Endothelial cell of umbilical vein (primary cell): ENCODE results near the gene ZNF91. TPM values are rescaled to one million over a fixed set of nuclear protein-coding genes. Genes with fewer than 3 reads are reported as not detected.

Experiments
- BruUV-seq: library from RNA; stranded (reverse); fragments of 400-500 nt; replicated peaks from 2 replicates; lab custom pipeline; 2021; lab: Mats Ljungman, UMichigan
- CTCF ChIA-PET: fragments of 300-600, 350-600 bp; sonication (Branson Sonifier 250); formaldehyde crosslinking; loops from one replicate; lab custom pipeline; 2021; ENCODE audit warnings: antibody characterized with exemption, inconsistent platforms; lab: Charles Lee
- POLR2A ChIA-PET: fragments of 300-600, 350-600 bp; sonication (Branson Sonifier 250); formaldehyde crosslinking; loops from one replicate; lab custom pipeline; 2021; ENCODE audit warnings: antibody characterized with exemption, inconsistent platforms; lab: Charles Lee
- DNase-seq: peaks from one replicate; pipeline ENCODE4 v3.0.0-alpha.2; 2011; ENCODE audit warnings: low read depth, low spot score
- FAIRE-seq: peaks from 2 replicates; lab custom pipeline; 2011; peaks lifted over from hg19 to GRCh38; lab: Jason Lieb, UNC
- H2AFZ ChIP-seq: 2 replicates; pipeline ENCODE4 v1.6.0; 2012; ENCODE audit warnings: low read depth, low read length, control low read depth, inconsistent platforms
- H3K27ac ChIP-seq: 2 replicates; pipeline ENCODE4 v1.5.1; 2011; ENCODE audit warnings: low read depth, mild to moderate bottlenecking, control low read depth, low read length, moderate library complexity; ENCODE audit not compliant: insufficient read depth
- H3K27me3 ChIP-seq, 2 experiments: 2 replicates each; pipeline versions ENCODE4 v1.6.0 to v1.6.1; 2011; ENCODE audit warnings: low read length in 2 of 2, mixed read lengths in 1 of 2; ENCODE audit not compliant: control insufficient read depth in 2 of 2, insufficient read depth in 2 of 2
- H3K36me3 ChIP-seq, 2 experiments: 2 replicates in 1 of 2; 3 replicates in 1 of 2; pipeline ENCODE4 v1.5.1; 2011; ENCODE audit warnings: low read length in 2 of 2, mild to moderate bottlenecking in 1 of 2, moderate library complexity in 1 of 2; ENCODE audit not compliant: control insufficient read depth in 2 of 2, insufficient read depth in 2 of 2; ENCODE audit errors: extremely low read depth in 1 of 2
- H3K4me1 ChIP-seq: 3 replicates; pipeline ENCODE4 v1.5.1; 2011; ENCODE audit warnings: mild to moderate bottlenecking, low read length; ENCODE audit not compliant: control insufficient read depth, insufficient read depth; ENCODE audit errors: extremely low read depth
- H3K4me2 ChIP-seq: 2 replicates; pipeline ENCODE4 v1.6.1; 2011; ENCODE audit warnings: low read length, control low read depth, mixed read lengths; ENCODE audit not compliant: insufficient read depth
- H3K4me3 ChIP-seq, 3 experiments: fragments of 200-600 bp in 1 of 3; sonication (generic), shearing (Covaris generic) in 1 of 3; replicated peaks in 1 of 3; 2 replicates each; pipeline ENCODE4 v1.5.1; 2011 to 2016; ENCODE audit warnings: control low read depth in 3 of 3, low read length in 3 of 3, mild to moderate bottlenecking in 2 of 3, inconsistent platforms in 1 of 3, low read depth in 1 of 3, moderate library complexity in 1 of 3; ENCODE audit not compliant: insufficient read depth in 1 of 3
- H3K79me2 ChIP-seq: 2 replicates; pipeline ENCODE4 v1.6.0; 2012; ENCODE audit warnings: low read length, inconsistent platforms; ENCODE audit not compliant: control insufficient read depth, insufficient read depth
- H3K9ac ChIP-seq: replicated peaks from 2 replicates; pipeline ENCODE3; 2011; ENCODE audit warnings: low read length, control low read depth; ENCODE audit not compliant: insufficient read depth; ENCODE audit errors: extremely low read depth
- H3K9me1 ChIP-seq: replicated peaks from 3 replicates; pipeline ENCODE4 v1.6.0; 2011; ENCODE audit warnings: mild to moderate bottlenecking, low read length; ENCODE audit not compliant: control insufficient read depth, insufficient read depth; ENCODE audit errors: extremely low read depth
- H3K9me3 ChIP-seq: replicated peaks from 2 replicates; pipeline ENCODE4 v1.5.1; 2012; ENCODE audit warnings: low read length, inconsistent platforms; ENCODE audit not compliant: control insufficient read depth, insufficient read depth
- H4K20me1 ChIP-seq: replicated peaks from 2 replicates; pipeline ENCODE3; 2011; ENCODE audit warnings: mild to moderate bottlenecking, low read length; ENCODE audit not compliant: control insufficient read depth, insufficient read depth; ENCODE audit errors: extremely low read depth
- CTCF ChIP-seq, 2 donors: IDR thresholded peaks; 1 replicate in 1 of 2; 2 replicates in 1 of 2; pipeline ENCODE4 v1.5.1; 2011; ENCODE audit warnings: low read length in 2 of 2, mild to moderate bottlenecking in 2 of 2, moderate library complexity in 2 of 2, control low read depth in 1 of 2, inconsistent platforms in 1 of 2, low read depth in 1 of 2; ENCODE audit not compliant: insufficient read depth in 1 of 2; ENCODE audit errors: extremely low read depth in 1 of 2
- EZH2 ChIP-seq: IDR thresholded peaks from 2 replicates; pipeline ENCODE4 v1.6.1; 2012; ENCODE audit warnings: borderline replicate concordance, low read depth, mild to moderate bottlenecking, moderate library complexity, low read length, inconsistent platforms; ENCODE audit not compliant: severe bottlenecking
- FOS ChIP-seq: IDR thresholded peaks from 2 replicates; pipeline ENCODE4 v1.6.1; 2011; ENCODE audit warnings: mild to moderate bottlenecking, low read length, moderate library complexity, borderline replicate concordance; ENCODE audit not compliant: insufficient read depth
- GATA2 ChIP-seq: IDR thresholded peaks from 2 replicates; pipeline ENCODE4 v1.7.0; 2011; ENCODE audit warnings: low read depth, mild to moderate bottlenecking, moderate library complexity, mixed read lengths, low read length; ENCODE audit not compliant: insufficient read length, insufficient read depth
- JUN ChIP-seq: IDR thresholded peaks from 2 replicates; pipeline ENCODE4 v1.6.1; 2011; ENCODE audit warnings: borderline replicate concordance, low read depth; ENCODE audit not compliant: insufficient read length, insufficient read depth
- MYC ChIP-seq: IDR thresholded peaks from one replicate; pipeline ENCODE4 v1.6.1; 2011; ENCODE audit warnings: mild to moderate bottlenecking, low read depth, low read length
- POLR2A ChIP-seq: IDR thresholded peaks from 2 replicates; pipeline ENCODE4 v1.6.1; 2012; ENCODE audit warnings: low read depth, mild to moderate bottlenecking, control low read depth, low read length
- POLR2AphosphoS5 ChIP-seq: IDR thresholded peaks from 2 replicates; pipeline ENCODE4 v1.6.1; 2012; ENCODE audit warnings: low read depth, mild to moderate bottlenecking, control low read depth, low read length, moderate library complexity; ENCODE audit not compliant: insufficient read depth
- dilution Hi-C: fragments of 300-500 bp; cut with MboI; formaldehyde crosslinking; loops from one replicate; pipeline ENCODE4 v1.15.0; 2019; ENCODE audit warnings: low sequenced_read_pairs; ENCODE audit not compliant: extremely low pct_ligation_motif_present
- intact Hi-C: fragments of 100-400 bp; cut with micrococcal nuclease; formaldehyde crosslinking; loops from one replicate; pipeline ENCODE4 v1.10.0; 2022
- polyA plus RNA-seq, 4 experiments: library from polyadenylated mRNA; depleted of rRNA in 3 of 4; stranded (reverse) in 3 of 4; unstranded in 1 of 4; fragments of >200 nt; gene quantifications; 2 replicates each; pipeline versions ENCODE4 v1.2.1 to v1.2.3, GENCODE V29; 2011 to 2012; ENCODE audit warnings: missing spikeins in 1 of 4
- total RNA-seq: library from RNA; stranded (reverse); gene quantifications from 2 replicates; pipeline ENCODE4 v1.2.3, GENCODE V29; 2021
- TF ChIP-seq, protein P1 (sequence below): IDR thresholded peaks from 2 replicates; pipeline ENCODE4 v1.6.1; 2011; ENCODE audit not compliant: insufficient read depth, insufficient read length

The ZNF91 gene
- total and polyA plus RNA-seq, 2 donors (not counting 3 experiments of a cell fraction or from before 2014, with no cell fraction given) = 9.6 to 17.0 TPM

DNA sequence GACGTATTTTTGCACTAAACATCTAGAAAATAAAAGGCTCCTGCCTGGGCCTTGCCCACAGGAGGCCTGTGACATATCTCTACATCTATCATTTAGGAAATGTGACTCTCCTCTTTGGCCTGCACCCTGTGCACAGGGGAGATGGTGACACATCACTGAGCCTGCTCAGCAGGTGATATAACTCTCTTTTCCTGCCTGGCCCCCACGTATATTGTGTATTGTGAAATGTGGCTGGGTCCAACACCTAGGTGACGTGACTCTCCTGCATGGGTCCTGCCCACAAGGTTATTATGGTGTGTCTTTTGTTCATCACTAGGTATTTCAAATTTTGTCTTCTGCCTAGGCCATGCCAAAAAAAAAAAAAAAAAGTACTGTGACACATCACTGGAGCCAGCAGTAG lies 83.7 kb downstream of the ZNF91 start:
- Histone ChIP-seq H3K4me2 (no peak overlapping the region), H3K27ac (no peak overlapping the region), H3K27me3 (no peaks in the 10 kb centered on the region), H3K4me3 (no peak overlapping the region), H3K9me3 (no peaks in the 10 kb centered on the region), H3K79me2 (no peaks in the 10 kb centered on the region), H3K36me3 (no peaks in the 10 kb centered on the region), H3K9ac (no peak overlapping the region), H2AFZ (no peak overlapping the region), H3K9me1 (no peaks in the 10 kb centered on the region), H3K4me1 (no peaks in the 10 kb centered on the region), H4K20me1 (no peaks in the 10 kb centered on the region)
- BruUV-seq = no TSS peak
- CTCF ChIA-PET = no interaction called here
- FAIRE-seq (no peak), DNase-seq (no peak)
- intact Hi-C loops = no loop called here
- dilution Hi-C loops = no loop called here
- TF ChIP-seq, protein P1, sequence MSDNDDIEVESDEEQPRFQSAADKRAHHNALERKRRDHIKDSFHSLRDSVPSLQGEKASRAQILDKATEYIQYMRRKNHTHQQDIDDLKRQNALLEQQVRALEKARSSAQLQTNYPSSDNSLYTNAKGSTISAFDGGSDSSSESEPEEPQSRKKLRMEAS = no peak
- no peak for TF ChIP-seq CTCF (IDR thresholded peaks at IDR 0.05; ENCODE audit: extremely low read depth in 1 of 2, insufficient read depth in 1 of 2, low read depth in 1 of 2, low read length in 2 of 2)
- TF ChIP-seq GATA2 = no peak
- TF ChIP-seq MYC = no peak
- TF ChIP-seq POLR2AphosphoS5 = no peak
- no peak for TF ChIP-seq JUN
- no peak for TF ChIP-seq EZH2
- TF ChIP-seq FOS = no peak
- TF ChIP-seq POLR2A = no peak
- POLR2A ChIA-PET = no interaction called here
